NCI-H2196 (cell line): ENCODE measurements around the gene LRWD1.
"Not testable (repeated sequence)": the region's sequence is repeated elsewhere in the genome, so short reads cannot be mapped to it uniquely, and the experiment has no call there.

Experiments
- DNase-seq: peaks from one replicate; lab custom pipeline; 2025; ENCODE audit not compliant: unreplicated experiment; lab: John Stamatoyannopoulos, UW

Gene LRWD1

GRCh38 chr7:102494026-102494425 lies 29.2 kb downstream of the LRWD1 start:
- not testable (repeated sequence) for DNase-seq

DNA sequence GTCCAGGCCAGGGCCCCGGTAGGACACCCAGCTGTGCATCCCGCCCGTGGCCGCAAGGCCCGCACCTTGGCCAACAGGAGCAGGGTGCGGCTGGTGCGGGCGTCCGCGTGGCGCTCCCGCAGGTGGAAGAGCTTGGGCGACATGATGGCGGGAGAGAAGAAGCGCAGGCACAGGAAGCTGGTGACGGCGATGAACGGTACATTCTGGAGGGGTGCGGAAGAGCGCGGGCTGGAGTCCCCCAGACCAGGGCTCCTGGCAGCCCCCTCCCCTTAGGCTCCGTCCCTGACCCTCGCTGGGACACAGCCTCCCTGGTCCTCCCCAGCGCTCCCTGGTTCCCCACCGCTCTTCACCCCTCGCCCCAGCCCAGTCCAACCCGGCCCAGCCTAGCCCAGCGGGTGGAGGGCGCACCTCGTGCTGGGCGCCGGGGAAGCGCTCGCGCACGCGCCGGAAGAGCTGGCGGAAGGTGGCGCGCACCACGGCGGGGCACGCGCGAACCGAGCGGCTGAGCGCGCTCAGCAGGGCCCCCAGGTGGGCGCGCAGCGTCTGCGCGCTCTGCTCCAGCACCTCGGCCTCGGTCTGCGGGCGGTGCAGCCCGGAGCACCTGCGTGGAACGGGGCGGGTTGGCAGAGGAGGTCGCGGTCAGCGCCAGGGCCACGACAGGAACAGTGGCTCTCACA lies 29.8 kb downstream of the LRWD1 start:
- not testable (repeated sequence) for DNase-seq

DNA sequence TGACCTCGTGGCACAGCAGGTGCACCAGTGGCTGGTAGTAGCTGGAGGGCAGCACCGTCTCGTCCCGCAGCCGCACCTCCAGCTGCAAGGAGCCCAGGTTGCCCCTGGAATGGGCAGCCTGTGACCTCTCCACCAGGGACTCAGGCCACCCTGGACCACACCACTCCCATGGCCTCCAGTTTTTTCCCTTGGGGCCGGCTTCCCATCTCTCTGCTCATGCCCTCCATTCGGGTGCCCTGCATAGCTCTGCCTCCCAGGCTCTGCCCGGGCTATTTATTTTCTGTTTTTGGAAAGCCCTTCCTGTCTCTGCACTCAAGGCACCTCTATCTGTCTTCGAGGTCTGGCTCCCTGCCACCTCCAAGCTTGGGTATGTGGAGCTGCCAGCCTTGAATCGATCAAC lies 32.1 kb downstream of the LRWD1 start:
- DNase-seq = not testable (repeated sequence)

GRCh38 chr7:102497308-102497707 lies 32.5 kb downstream of the LRWD1 start:
- not testable (repeated sequence) for DNase-seq

GRCh38 chr7:102498321-102498720 lies 33.5 kb downstream of the LRWD1 start:
- not testable (repeated sequence) for DNase-seq

- not testable (repeated sequence) for DNase-seq
These were observed 38.4 kb downstream of the LRWD1 start for GRCh38 chr7:102503141-102503540.

GRCh38 chr7:102505298-102506185 lies 40.8 kb downstream of the LRWD1 start:
- not testable (repeated sequence) for DNase-seq

- DNase-seq = not testable (repeated sequence)
These were observed 42.8 kb downstream of the LRWD1 start for GRCh38 chr7:102507410-102508088.

- not testable (repeated sequence) for DNase-seq
These were observed 45.8 kb downstream of the LRWD1 start for GRCh38 chr7:102510575-102510974.

DNA sequence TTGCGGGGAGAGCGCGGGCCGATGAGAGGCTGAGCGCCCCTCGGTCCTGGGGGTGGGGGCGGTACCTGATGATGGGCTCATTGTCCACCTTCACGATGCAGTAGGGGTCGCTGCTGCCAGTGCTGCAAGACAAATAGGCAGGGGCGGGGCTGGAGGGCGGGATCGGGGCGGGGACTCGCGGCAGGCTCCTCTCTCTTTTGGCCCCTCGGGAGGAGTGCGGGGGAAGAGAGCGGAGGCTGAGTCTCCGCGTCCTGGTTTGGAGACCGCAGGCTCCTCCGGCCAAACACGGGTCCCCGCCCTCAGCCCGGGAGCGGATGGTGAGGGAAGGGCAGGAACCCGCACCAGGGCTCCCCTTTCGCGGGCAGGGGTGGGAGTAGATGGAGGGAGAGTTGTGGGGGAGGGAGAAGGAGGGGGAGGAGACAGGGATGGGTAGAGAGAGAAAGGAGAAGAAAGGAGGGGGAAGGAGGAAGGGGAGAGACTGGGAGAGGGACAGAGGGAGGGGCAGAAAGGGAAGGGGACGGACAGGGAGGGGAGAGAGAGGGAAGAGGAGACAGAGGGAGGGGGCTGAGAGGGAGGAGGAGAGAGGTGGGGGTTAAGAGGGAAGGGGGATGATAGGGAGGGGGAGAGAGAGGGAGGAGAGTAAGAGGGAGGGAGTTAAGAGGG lies 47.2 kb downstream of the LRWD1 start:
- DNase-seq = not testable (repeated sequence)

DNA sequence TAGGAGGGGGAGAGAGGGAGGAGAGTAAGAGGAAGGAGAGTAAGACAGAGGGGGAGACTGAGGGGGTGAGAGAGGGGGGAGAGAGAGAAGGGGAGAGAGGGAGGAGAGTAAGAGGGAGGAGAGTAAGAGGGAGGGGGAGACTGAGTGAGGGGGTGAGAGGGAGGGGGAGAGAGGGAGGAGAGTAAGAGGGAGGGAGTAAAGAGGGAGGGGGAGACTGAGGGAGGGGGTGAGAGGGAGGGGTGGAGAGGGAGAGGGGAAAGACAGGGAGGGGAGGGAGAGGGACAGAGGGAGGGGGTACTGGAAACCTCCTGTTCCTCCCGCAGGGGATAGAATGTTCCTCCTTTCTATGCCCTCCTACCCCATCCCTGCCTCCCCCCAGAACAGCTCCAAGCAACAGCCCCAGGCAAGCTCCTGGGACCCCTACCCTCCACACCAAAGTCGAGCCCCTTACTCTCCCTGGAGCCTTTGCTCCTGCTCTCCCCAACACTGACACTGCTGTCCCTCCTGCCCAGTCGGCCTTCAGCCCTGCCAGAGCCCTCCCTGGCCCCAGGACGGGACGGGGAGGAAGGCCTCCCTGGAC lies 47.9 kb downstream of the LRWD1 start:
- DNase-seq = not testable (repeated sequence)

DNA sequence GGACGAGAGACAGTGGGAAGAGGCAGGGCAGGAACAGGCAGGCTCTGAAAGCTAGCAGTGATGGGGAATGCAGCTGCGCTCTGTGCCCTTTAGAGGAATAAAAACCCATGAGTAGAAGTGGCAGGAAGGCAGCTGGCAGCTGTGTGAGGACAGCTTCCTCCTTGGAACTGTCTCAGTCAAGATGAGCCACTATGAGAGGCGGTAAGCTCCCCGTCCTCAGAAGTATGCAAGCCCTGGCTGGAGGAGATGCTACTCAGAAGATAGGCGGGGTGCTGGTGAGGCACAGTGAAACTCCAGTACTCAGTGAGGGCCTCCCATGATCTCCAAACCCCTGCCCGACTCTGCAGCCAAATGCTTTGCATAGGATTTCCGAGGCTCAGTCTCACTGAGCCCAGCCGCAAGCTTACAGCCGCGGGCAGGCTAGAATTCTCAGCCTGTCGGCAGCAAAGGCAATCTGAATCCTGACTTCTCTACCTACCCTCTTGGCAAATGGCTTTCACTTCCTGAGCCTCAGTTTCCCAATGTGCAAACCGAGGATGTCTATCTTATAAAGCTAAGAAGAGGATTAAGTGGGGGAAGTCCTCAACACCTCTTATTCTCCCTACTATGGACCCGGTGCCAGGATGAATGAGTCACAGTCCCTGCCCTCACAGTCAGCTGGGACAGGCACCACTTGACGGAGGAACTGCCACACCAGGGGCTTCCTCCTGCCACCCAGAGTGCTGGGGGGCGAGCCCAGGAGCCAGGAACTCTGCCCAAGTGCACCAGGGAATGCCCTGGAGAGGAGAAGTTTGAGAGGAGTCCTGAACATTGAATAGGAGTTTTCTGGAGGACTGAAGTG lies 50.3 kb downstream of the LRWD1 start:
- DNase-seq = not testable (repeated sequence)

DNA sequence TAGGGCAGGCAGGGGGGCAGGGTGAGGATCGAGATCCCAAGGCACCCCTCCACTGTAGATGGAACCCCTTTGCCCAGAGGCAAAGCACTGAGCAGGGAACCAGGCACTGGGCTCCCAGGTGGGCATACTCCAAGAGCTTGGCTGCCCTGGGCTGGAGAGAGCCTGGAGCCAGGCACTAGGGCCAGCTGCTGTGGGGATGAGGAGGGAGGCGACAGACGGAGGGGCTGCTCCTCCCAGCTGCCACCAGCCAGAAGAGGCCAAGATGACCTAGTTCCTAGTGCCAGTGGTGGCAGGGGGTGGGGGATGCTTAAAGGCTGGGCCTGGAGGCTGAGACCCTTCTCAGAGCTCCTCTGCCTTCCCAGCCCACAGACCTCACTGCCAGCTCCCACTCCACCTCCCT lies 51.1 kb downstream of the LRWD1 start:
- not testable (repeated sequence) for DNase-seq

DNA sequence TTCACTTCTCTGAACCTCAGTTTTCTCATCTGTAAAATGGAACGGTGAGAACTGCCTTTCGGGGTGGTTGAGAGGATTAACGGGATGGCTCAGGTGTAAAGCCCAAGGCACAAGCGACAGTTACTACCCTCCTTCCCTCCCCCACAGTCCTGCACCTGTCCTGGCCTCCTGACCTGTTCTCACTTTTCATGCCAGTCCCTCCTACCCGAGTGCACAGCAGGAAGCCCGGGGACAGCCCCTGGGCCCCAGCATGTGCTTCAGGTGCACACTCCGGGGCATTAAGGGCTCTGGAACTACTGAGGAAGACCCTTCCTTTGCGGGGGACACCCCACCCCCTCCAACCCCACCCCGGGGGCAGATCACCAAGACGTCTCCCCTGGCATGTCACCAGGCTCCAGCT lies 52.2 kb downstream of the LRWD1 start:
- not testable (repeated sequence) for DNase-seq

GRCh38 chr7:102517550-102518147 lies 52.9 kb downstream of the LRWD1 start, which contains the start of gene RASA4B:
Gene RASA4B (minus strand): TSS chr7:102517777. CDS start chr7:102517710, 67 bp downstream.
- not testable (repeated sequence) for DNase-seq

GRCh38 chr7:102520797-102521196 lies 56.0 kb downstream of the LRWD1 start:
- DNase-seq = not testable (repeated sequence)
